GM12864 (cell line): Measurements from ENCODE around the gene FARP1.

Experiments used
- DNase-seq: peaks from one replicate; pipeline ENCODE4 v3.0.0-alpha.2; 2011; ENCODE audit warnings: low read depth
- H3K4me3 ChIP-seq: 2 replicates; pipeline ENCODE4 v1.5.1; 2011; ENCODE audit warnings: mild to moderate bottlenecking, low read depth, low read length, control low read depth
- TF ChIP-seq, protein P1 (sequence below): IDR thresholded peaks from 2 replicates; pipeline ENCODE4 v1.5.1; 2011; ENCODE audit warnings: low read depth, mild to moderate bottlenecking, moderate library complexity, low read length, control low read depth, inconsistent platforms; ENCODE audit errors: missing control alignments

The FARP1 gene

GRCh38 chr13:98288211-98288610 is 145.3 kb downstream of the FARP1 start:
- TF ChIP-seq, protein P1, sequence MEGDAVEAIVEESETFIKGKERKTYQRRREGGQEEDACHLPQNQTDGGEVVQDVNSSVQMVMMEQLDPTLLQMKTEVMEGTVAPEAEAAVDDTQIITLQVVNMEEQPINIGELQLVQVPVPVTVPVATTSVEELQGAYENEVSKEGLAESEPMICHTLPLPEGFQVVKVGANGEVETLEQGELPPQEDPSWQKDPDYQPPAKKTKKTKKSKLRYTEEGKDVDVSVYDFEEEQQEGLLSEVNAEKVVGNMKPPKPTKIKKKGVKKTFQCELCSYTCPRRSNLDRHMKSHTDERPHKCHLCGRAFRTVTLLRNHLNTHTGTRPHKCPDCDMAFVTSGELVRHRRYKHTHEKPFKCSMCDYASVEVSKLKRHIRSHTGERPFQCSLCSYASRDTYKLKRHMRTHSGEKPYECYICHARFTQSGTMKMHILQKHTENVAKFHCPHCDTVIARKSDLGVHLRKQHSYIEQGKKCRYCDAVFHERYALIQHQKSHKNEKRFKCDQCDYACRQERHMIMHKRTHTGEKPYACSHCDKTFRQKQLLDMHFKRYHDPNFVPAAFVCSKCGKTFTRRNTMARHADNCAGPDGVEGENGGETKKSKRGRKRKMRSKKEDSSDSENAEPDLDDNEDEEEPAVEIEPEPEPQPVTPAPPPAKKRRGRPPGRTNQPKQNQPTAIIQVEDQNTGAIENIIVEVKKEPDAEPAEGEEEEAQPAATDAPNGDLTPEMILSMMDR: no peak
- H3K4me3 ChIP-seq: no peak overlapping the region
- no peak for DNase-seq

- DNase-seq: no peak
- TF ChIP-seq, protein P1: no peak
- H3K4me3 ChIP-seq: no peak overlapping the region
Measured at GRCh38 chr13:98289339-98289945, 146.5 kb downstream of the FARP1 start.

- no peak for DNase-seq
- H3K4me3 ChIP-seq: no peak overlapping the region
- TF ChIP-seq, protein P1: no peak
Measured at GRCh38 chr13:98290261-98290660, 147.4 kb downstream of the FARP1 start.

GRCh38 chr13:98291658-98292057 is 148.8 kb downstream of the FARP1 start:
- H3K4me3 ChIP-seq: no peak overlapping the region
- no peak for DNase-seq
- TF ChIP-seq, protein P1: no peak

GRCh38 chr13:98293103-98293502 is 150.2 kb downstream of the FARP1 start:
- no peak overlapping the region for H3K4me3 ChIP-seq
- TF ChIP-seq, protein P1: no peak
- DNase-seq: no peak

- H3K4me3 ChIP-seq: no peak overlapping the region
- TF ChIP-seq, protein P1: no peak
- no peak for DNase-seq
Measured at GRCh38 chr13:98293570-98294142, 150.8 kb downstream of the FARP1 start.

GRCh38 chr13:98295371-98295770 is 152.5 kb downstream of the FARP1 start:
- no peak overlapping the region for H3K4me3 ChIP-seq
- TF ChIP-seq, protein P1: no peak
- DNase-seq: no peak
